Upper lobe of right lung (tissue), 1 donor: ENCODE measurements around the gene RNF213. TPM values are rescaled to one million over a fixed set of nuclear protein-coding genes. Genes with fewer than 3 reads are reported as not detected.

ENCODE experiments used
- ATAC-seq: fragments of 200-7000 bp; cut with Tn5 transposase; one replicate; pipeline ENCODE4 v1.9.1; 2020; ENCODE audit warnings: mild to moderate bottlenecking, moderate library complexity
- DNase-seq: peaks from one replicate; pipeline ENCODE4 v3.0.0-alpha.2; 2020
- H3K27ac ChIP-seq: fragments of 200-600 bp; one replicate; pipeline ENCODE4 v1.8.0; 2022
- H3K27me3 ChIP-seq: fragments of 200-600 bp; one replicate; pipeline ENCODE4 v1.8.0; 2022; ENCODE audit warnings: mild to moderate bottlenecking
- H3K36me3 ChIP-seq: fragments of 200-600 bp; one replicate; pipeline ENCODE4 v1.8.0; 2022
- H3K4me1 ChIP-seq: fragments of 200-600 bp; one replicate; pipeline ENCODE4 v1.8.0; 2022
- H3K4me3 ChIP-seq: fragments of 200-600 bp; one replicate; pipeline ENCODE4 v1.8.0; 2022; ENCODE audit warnings: mild to moderate bottlenecking
- H3K9me3 ChIP-seq: fragments of 200-600 bp; one replicate; pipeline ENCODE4 v1.8.0; 2022
- intact Hi-C: fragments of 100-400 bp; cut with DNase I; formaldehyde crosslinking; loops from one replicate; pipeline ENCODE4 v1.11.0; 2022
- total RNA-seq: library from RNA; stranded (reverse); fragmentation: NEBNext Ultra II Directional; extraction: Animal tissue kit (Norgen Biotek cat#: 25700); gene quantifications from one replicate; pipeline ENCODE4 v1.2.1, GENCODE V29; 2021
- TF ChIP-seq, protein P1 (sequence below): fragments of 200-600 bp; IDR thresholded peaks from one replicate; pipeline ENCODE4 v1.8.0; 2022; ENCODE audit warnings: antibody characterized with exemption
- donor health status: DM: no; HTN: yes; CAD: no; lungs with severe emphysema.

The RNF213 gene
- total RNA-seq, 1 donor from 2014 or later: 236 TPM

DNA sequence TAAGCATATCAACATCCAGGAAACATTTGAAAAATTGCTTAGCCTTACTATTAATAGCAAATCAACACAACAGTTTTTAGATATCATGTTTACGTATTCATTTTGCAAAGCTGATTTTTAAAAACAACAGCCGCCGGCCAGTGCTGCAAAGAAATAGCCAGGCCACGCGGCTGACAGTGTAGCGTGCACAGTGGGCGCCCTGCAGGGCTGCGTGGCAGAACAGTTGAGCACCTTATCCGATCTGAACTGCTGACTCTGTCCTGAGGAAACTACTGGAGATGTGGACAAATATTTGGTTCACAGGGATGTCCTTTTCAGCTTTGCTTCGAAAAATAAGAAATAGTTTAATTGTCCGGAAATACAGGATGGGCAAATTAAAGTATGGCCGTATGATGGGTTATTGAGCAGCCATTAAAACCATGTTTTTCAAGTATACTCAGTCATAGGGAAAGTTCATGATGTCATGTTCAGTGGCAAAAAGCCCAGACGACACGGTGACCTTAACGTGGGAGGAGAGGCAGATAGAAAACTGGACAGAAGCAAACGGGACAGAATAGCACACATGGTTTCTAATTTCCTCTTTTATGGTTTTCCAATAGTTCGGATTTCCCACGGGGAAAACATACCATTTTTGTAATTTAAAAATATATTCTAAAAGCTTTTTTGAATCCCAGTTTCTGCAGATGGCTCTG is 101.9 kb downstream of the RNF213 start:
- H3K9me3 ChIP-seq: no peaks in the 10 kb centered on the region
- TF ChIP-seq, protein P1, sequence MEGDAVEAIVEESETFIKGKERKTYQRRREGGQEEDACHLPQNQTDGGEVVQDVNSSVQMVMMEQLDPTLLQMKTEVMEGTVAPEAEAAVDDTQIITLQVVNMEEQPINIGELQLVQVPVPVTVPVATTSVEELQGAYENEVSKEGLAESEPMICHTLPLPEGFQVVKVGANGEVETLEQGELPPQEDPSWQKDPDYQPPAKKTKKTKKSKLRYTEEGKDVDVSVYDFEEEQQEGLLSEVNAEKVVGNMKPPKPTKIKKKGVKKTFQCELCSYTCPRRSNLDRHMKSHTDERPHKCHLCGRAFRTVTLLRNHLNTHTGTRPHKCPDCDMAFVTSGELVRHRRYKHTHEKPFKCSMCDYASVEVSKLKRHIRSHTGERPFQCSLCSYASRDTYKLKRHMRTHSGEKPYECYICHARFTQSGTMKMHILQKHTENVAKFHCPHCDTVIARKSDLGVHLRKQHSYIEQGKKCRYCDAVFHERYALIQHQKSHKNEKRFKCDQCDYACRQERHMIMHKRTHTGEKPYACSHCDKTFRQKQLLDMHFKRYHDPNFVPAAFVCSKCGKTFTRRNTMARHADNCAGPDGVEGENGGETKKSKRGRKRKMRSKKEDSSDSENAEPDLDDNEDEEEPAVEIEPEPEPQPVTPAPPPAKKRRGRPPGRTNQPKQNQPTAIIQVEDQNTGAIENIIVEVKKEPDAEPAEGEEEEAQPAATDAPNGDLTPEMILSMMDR: no peak
- peaks cover 100% of the 10 kb centered on the region for H3K36me3 ChIP-seq
- no peaks in the 10 kb centered on the region for H3K27me3 ChIP-seq
- no peak overlapping the region for H3K4me3 ChIP-seq
- DNase-seq: no peak
- H3K4me1 ChIP-seq: peaks cover 12% of the 10 kb centered on the region
- no peak for ATAC-seq
- intact Hi-C loops: no loop called here
- peak overlapping the region; percentile 36 for H3K27ac ChIP-seq

DNA sequence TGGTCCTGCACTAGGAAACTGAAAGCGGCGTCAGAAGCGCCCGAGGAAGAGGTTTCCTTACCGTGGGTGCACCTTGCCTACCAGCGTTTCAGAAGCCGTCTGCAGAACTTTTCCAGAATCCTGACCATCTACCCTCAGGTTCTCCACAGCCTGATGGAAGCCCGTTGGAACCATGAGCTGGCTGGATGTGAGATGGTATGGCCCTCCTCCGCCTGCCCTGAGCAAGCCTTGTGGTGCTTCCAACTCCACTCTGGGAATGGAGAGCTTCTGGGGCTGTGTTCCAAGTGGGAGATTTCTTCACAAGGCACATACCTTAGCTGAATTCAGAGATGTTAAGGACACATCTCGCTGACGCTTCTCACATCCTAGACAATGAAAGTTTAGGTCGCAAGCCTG is 102.5 kb downstream of the RNF213 start:
- H3K36me3 ChIP-seq: peaks cover 100% of the 10 kb centered on the region
- no peak overlapping the region for H3K27ac ChIP-seq
- no peaks in the 10 kb centered on the region for H3K27me3 ChIP-seq
- H3K4me1 ChIP-seq: peaks cover 12% of the 10 kb centered on the region
- TF ChIP-seq, protein P1: no peak
- ATAC-seq: no peak
- no peak overlapping the region for H3K4me3 ChIP-seq
- no peak for DNase-seq
- intact Hi-C loops: no loop called here
- no peaks in the 10 kb centered on the region for H3K9me3 ChIP-seq

- Histone ChIP-seq H3K36me3 (peaks cover 100% of the 10 kb centered on the region), H3K9me3 (no peaks in the 10 kb centered on the region), H3K4me1 (peaks cover 12% of the 10 kb centered on the region), H3K27me3 (no peaks in the 10 kb centered on the region), H3K27ac (peak overlapping the region; percentile 17), H3K4me3 (no peak overlapping the region)
- TF ChIP-seq, protein P1: no peak
- intact Hi-C loops: no loop called here
- ATAC-seq (peak; percentile 33), DNase-seq (no peak)
Measured at GRCh38 chr17:80363518-80364090, 103.0 kb downstream of the RNF213 start.

DNA sequence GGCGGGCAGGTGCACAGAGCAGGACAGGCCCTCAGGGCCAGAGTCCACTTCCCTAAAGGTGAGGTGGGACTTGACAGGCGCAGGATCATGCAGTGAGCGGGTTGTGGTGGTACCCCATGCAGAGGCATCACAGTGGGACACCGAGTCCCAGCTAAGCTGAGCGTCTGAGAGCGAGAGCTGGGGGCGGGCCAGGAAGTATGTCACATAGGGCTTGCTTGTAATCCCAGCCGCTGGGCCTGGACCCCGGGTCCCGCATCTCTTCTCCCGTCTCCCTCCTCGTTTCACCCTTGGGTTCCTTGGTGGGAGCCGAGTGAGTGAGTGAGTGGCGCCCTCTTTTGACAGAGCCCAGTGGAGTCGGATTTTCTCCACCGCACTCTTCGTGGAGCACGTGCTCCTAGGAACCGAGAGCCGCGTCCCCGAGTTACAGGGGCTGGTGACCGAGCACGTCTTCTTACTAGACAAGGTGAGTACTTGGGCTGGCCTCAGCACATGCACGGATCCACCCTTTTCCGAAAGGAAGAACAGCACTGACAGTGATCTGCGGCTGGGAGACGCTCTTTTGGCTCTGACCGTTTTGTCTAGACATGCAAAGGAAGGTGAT is 103.5 kb downstream of the RNF213 start:
- DNase-seq: no peak
- Histone ChIP-seq H3K27me3 (no peaks in the 10 kb centered on the region), H3K4me3 (no peak overlapping the region), H3K27ac (peak overlapping the region; percentile 17), H3K9me3 (no peaks in the 10 kb centered on the region), H3K36me3 (peaks cover 100% of the 10 kb centered on the region), H3K4me1 (peaks cover 12% of the 10 kb centered on the region)
- peak; percentile 22 for ATAC-seq
- intact Hi-C loops: no loop called here
- TF ChIP-seq, protein P1: peak; percentile 19

DNA sequence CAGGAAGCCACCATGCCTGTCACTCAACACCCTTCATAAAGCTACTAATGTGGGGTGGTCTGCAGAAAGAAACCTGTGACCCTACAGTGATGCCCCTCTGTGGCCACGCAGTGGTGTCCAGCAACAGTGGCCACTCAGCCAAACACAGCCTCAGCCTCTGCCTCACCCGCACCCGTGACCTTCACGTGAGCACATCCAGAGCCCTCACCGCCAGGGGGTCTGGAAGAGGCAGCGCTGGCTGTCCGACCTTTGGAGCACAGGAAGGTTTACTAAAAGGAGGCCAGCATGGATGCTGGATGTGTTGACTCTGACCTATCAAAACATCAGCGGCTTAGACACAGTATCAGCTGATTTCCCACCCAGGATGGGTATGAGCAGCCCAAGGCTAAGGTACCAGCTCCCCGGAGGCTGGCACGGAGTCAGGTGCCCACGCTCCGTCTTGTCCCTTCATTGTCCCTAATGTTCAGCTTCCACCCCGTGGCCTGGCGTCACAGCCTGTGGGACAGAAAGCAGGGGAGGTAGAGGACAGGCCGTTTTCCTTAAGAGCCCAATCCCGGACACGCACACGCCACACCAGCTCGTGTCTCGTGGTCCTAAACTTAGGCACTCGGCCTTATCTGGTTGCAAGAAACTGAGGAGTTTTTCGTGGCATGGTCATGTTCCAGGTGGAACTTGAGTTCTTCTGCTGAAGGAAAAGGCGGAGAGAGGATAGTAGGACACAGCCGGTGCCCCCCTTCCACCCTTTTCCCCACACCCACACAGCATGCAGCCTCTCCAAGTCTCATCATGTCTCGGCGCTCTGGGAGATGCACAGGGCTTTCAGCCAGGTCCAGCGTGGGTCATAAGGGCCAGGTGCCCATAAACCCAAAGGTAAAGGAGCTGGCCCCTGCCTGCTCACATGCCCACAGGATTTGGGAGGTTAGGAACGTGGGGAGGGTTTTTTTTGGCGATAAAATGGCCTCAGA is 104.6 kb downstream of the RNF213 start:
- no peaks in the 10 kb centered on the region for H3K27me3 ChIP-seq
- TF ChIP-seq, protein P1: no peak
- peaks cover 100% of the 10 kb centered on the region for H3K36me3 ChIP-seq
- no peak overlapping the region for H3K4me3 ChIP-seq
- H3K4me1 ChIP-seq: peaks cover 12% of the 10 kb centered on the region
- intact Hi-C loops: no loop called here
- no peak for ATAC-seq
- H3K9me3 ChIP-seq: no peaks in the 10 kb centered on the region
- no peak overlapping the region for H3K27ac ChIP-seq
- no peak for DNase-seq
